Measurements from ENCODE around the gene SKAP1.

The SKAP1 gene

GRCh38 chr17:48177816-48178215 is 252.2 kb downstream of the SKAP1 start:
- Histone ChIP-seq H3K36me3 (no peaks in the 10 kb centered on the region), H3K9me3 (replicated peaks in 1 of 11) (no peaks in the 10 kb centered on the region), H3K4me2 (no peak overlapping the region), H3K27ac (no peak overlapping the region), H3K4me1 (peaks cover 5 to 27% (median 16%) of the 10 kb centered on the region in 10 experiments; a peak in 19 of 20 replicates), H3K9ac (no peak overlapping the region), H3K4me3 (no peak overlapping the region), H4K20me1 (no peaks in the 10 kb centered on the region), H3K27me3 (no peaks in the 10 kb centered on the region; a peak in 1 of 22 replicates)
- no peak for TF ChIP-seq Cebpa-rat (IDR thresholded peaks at IDR 0.05)

DNA sequence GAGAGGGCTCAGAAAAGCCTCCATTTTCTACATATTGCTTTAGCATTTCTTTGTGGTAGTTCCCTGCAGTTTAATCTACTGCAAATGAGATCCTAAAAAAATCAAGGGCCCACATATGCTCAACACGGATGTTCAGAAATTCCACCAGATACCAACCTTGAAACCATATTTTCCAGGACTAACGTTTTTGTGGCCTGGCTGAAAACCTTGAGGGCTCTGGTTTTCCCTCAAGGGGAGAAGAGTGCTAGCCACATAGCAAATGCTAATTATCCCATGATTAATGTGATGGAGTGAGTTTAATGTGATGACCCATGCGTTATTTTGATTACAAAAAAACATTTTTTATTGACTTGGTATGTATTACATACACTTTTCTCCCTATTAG is 253.6 kb downstream of the SKAP1 start:
- no peaks in the 10 kb centered on the region for H3K36me3 ChIP-seq
- no peaks in the 10 kb centered on the region for H4K20me1 ChIP-seq
- peaks cover 7 to 33% (median 21%) of the 10 kb centered on the region in 10 experiments; a peak in 19 of 20 replicates for H3K4me1 ChIP-seq
- no peaks in the 10 kb centered on the region; a peak in 1 of 22 replicates for H3K27me3 ChIP-seq
- no peaks in the 10 kb centered on the region for H3K9me3 ChIP-seq (replicated peaks in 1 of 11)
- no peak overlapping the region for H3K9ac ChIP-seq
- no peak overlapping the region for H3K4me2 ChIP-seq
- no peak overlapping the region for H3K27ac ChIP-seq
- TF ChIP-seq Cebpa-rat (IDR thresholded peaks at IDR 0.05), result no peak
- no peak overlapping the region for H3K4me3 ChIP-seq

- Histone ChIP-seq H3K9ac (no peak overlapping the region), H3K4me2 (peak overlapping the region in 2 of 11 experiments; percentile 10 to 15; a peak in 2 of 22 replicates), H3K27me3 (no peaks in the 10 kb centered on the region; a peak in 1 of 22 replicates), H3K9me3 (replicated peaks in 1 of 11) (no peaks in the 10 kb centered on the region), H4K20me1 (no peaks in the 10 kb centered on the region), H3K4me3 (no peak overlapping the region), H3K36me3 (no peaks in the 10 kb centered on the region), H3K27ac (no peak overlapping the region), H3K4me1 (peaks cover 7 to 33% (median 21%) of the 10 kb centered on the region in 10 experiments; a peak in 19 of 20 replicates)
- TF ChIP-seq Cebpa-rat (IDR thresholded peaks at IDR 0.05), result no peak
Observed at GRCh38 chr17:48175692-48176470, 254.1 kb downstream of the SKAP1 start.

- H3K27ac ChIP-seq, result no peak overlapping the region
- no peaks in the 10 kb centered on the region; a peak in 1 of 22 replicates for H3K27me3 ChIP-seq
- no peak overlapping the region for H3K9ac ChIP-seq
- H3K4me1 ChIP-seq, result peaks cover 7 to 33% (median 21%) of the 10 kb centered on the region in 10 experiments; a peak in 19 of 20 replicates
- no peak overlapping the region for H3K4me3 ChIP-seq
- no peaks in the 10 kb centered on the region for H4K20me1 ChIP-seq
- H3K9me3 ChIP-seq (replicated peaks in 1 of 11), result no peaks in the 10 kb centered on the region
- peak overlapping the region in 3 of 11 experiments; percentile 15 to 83 (median 22); a peak in 6 of 22 replicates for H3K4me2 ChIP-seq
- no peaks in the 10 kb centered on the region for H3K36me3 ChIP-seq
- no peak for TF ChIP-seq Cebpa-rat (IDR thresholded peaks at IDR 0.05)
Observed at GRCh38 chr17:48174833-48175523, 255.0 kb downstream of the SKAP1 start.

DNA sequence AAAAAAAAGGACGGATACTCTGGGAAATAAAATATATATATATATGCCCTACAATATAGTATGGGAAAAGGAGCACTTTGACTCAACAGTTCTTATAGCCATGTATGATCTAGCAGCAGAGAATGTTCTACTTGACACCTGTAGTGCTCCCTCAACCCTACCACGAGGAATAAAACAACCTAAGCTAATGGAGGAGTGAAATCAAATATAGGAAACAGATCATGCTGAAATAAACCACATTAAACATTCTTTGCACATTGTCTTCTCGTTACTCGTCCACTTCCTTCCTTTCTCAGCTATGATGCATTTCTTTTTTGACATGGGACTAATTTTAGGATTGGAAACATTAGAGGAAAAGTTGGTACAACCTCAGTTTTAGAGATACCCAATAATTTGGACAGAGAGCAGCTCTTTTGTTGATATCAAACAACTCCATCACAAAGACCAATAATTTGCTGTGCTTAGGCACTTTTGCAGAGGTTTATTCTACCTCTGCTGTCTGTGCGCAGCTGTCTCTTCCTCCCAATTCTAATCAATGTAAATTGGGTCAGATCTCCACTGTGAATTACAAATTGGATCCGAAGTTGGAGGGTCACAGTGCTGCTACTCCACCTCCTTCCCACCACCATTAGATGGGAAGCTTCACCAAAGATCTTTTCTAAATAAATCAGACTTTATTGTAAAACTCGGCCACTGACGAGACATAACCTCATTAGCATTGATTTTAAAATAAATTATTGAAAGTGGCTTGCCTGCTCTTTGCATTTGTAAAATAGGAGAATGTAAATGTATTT is 256.6 kb downstream of the SKAP1 start:
- Histone ChIP-seq H3K4me3 (no peak overlapping the region), H3K27me3 (no peaks in the 10 kb centered on the region; a peak in 1 of 22 replicates), H3K9ac (no peak overlapping the region), H3K4me2 (peak overlapping the region; percentile 22 to 83 (median 68); a peak in 20 of 22 replicates), H3K4me1 (peaks cover 7 to 33% (median 21%) of the 10 kb centered on the region in 10 experiments; a peak in 19 of 20 replicates), H3K9me3 (replicated peaks in 1 of 11) (no peaks in the 10 kb centered on the region), H3K36me3 (no peaks in the 10 kb centered on the region), H4K20me1 (no peaks in the 10 kb centered on the region), H3K27ac (no peak overlapping the region)
- TF ChIP-seq Cebpa-rat (IDR thresholded peaks at IDR 0.05), result no peak

DNA sequence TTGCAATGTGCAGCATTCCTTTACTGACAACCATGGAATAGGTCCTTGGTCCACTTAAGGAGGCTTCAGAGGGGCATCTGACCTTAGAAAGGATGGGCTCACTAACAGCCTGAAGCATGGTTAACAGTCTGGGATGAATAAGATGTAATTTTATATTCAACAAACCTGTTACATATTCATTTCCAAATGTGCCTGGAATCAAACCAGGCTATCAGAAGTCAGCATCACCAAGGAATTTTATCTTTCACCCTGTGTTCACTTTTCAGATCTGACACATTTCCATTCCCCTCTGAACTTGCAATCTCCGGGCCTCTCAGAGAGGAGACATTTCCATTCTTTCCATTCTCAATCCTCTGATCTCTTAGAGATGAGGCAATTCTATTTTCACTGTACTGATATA is 260.1 kb downstream of the SKAP1 start:
- H3K9me3 ChIP-seq (replicated peaks in 1 of 11), result no peaks in the 10 kb centered on the region
- H3K4me3 ChIP-seq, result no peak overlapping the region
- H3K9ac ChIP-seq, result no peak overlapping the region
- no peak for TF ChIP-seq Cebpa-rat (IDR thresholded peaks at IDR 0.05)
- H3K36me3 ChIP-seq, result no peaks in the 10 kb centered on the region
- no peak overlapping the region for H3K27ac ChIP-seq
- peaks cover 7 to 25% (median 19%) of the 10 kb centered on the region in 10 experiments; a peak in 19 of 20 replicates for H3K4me1 ChIP-seq
- H3K4me2 ChIP-seq, result no peak overlapping the region
- no peaks in the 10 kb centered on the region for H4K20me1 ChIP-seq
- no peaks in the 10 kb centered on the region for H3K27me3 ChIP-seq

GRCh38 chr17:48163809-48164208 is 266.2 kb downstream of the SKAP1 start:
- Histone ChIP-seq H4K20me1 (no peaks in the 10 kb centered on the region), H3K4me3 (no peak overlapping the region)

GRCh38 chr17:48162946-48163506 is 267.0 kb downstream of the SKAP1 start:
- Histone ChIP-seq H3K4me2 (peak overlapping the region; percentile 34 to 71 (median 47)), H3K9ac (no peak overlapping the region), H3K36me3 (no peaks in the 10 kb centered on the region), H3K27ac (no peak overlapping the region), H3K27me3 (no peaks in the 10 kb centered on the region), H3K9me3 (replicated peaks in 1 of 11) (no peaks in the 10 kb centered on the region), H3K4me1 (peaks cover 5 to 19% (median 12%) of the 10 kb centered on the region in 10 experiments; a peak in 18 of 20 replicates), H4K20me1 (no peaks in the 10 kb centered on the region), H3K4me3 (no peak overlapping the region)
- TF ChIP-seq Cebpa-rat (IDR thresholded peaks at IDR 0.05), result no peak

More at GRCh38 chr17:48163809-48164208, 266.2 kb downstream of the SKAP1 start:
- Histone ChIP-seq H3K27ac (no peak overlapping the region), H3K27me3 (no peaks in the 10 kb centered on the region), H3K9ac (no peak overlapping the region), H3K36me3 (no peaks in the 10 kb centered on the region), H3K4me1 (peaks cover 5 to 19% (median 12%) of the 10 kb centered on the region in 10 experiments; a peak in 18 of 20 replicates), H3K4me2 (peak overlapping the region in 9 of 11 experiments; percentile 40 to 71 (median 47); a peak in 13 of 22 replicates), H3K9me3 (replicated peaks in 1 of 11) (no peaks in the 10 kb centered on the region)
- TF ChIP-seq Cebpa-rat (IDR thresholded peaks at IDR 0.05), result no peak

Data from BLaER1 treated with 17β-estradiol and CSF1 and Interleukin-3, amounts not matched to agents 10 nM and 100 nM (cell line).